NCI-H526 treated with DMSO at 0.1 percent for 48 hours (cell line): ENCODE results near the gene FMN1.

Experiments
- DNase-seq: peaks from one replicate; lab custom pipeline; 2025; lab: John Stamatoyannopoulos, UW

The FMN1 gene

DNA sequence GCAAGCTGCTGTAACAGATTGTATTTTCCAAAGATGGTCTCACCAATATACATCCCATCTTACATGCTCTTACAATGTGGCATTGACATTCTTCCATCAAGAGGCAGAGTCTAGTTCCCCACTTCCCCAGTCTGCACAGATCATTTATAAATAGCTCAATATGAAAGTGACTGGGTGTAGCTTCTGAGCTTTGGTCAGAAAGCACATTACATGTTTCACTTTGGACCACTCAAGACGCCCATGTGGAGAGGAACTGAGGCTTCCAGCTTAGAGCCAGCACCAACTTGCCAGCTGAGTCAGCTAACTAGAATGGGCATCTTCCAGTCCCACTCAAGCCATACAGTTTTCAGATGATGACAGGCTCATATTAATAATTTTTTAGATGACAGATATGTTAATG is 431.2 kb downstream of the FMN1 start:
- no peak for DNase-seq

GRCh38 chr15:32757426-32757825 is 437.1 kb downstream of the FMN1 start:
- no peak for DNase-seq

GRCh38 chr15:32750979-32751378 is 443.5 kb downstream of the FMN1 start:
- DNase-seq = no peak

GRCh38 chr15:32747921-32748342 is 446.6 kb downstream of the FMN1 start:
- no peak for DNase-seq

DNA sequence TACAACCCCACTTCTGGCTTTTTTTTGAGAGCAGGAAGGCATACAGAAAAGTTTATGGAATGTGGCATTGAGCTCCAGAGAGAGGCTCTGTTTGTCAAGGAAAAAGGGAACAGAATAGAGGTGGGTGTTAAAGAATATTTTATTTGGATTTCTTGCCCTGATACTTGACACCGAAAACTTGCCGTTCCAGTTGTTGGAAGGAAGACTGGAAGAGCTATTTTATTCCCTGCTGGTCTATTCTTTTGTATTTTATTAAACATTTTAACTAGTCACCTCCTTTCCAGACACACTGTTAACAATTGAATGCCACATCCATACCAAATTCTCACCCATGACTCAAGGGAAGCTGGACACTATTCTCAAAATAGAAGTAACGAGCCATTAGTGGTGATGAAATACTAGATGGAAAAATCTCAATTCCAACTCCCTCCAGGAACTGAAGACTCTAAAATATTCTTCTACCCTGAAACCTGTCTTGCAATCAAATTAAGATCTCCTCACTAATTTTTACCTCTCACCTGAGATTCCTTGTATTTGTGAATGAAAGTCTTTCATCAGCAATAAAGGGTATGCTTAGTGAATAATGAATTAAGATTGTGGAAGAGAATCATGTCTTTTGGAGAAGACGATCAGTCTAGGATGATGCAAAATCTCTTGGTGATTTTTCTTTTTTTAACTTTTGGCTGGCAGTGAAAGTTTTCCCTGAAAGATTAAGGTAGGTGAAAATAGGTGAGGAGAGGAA is 448.2 kb downstream of the FMN1 start:
- no peak for DNase-seq

DNA sequence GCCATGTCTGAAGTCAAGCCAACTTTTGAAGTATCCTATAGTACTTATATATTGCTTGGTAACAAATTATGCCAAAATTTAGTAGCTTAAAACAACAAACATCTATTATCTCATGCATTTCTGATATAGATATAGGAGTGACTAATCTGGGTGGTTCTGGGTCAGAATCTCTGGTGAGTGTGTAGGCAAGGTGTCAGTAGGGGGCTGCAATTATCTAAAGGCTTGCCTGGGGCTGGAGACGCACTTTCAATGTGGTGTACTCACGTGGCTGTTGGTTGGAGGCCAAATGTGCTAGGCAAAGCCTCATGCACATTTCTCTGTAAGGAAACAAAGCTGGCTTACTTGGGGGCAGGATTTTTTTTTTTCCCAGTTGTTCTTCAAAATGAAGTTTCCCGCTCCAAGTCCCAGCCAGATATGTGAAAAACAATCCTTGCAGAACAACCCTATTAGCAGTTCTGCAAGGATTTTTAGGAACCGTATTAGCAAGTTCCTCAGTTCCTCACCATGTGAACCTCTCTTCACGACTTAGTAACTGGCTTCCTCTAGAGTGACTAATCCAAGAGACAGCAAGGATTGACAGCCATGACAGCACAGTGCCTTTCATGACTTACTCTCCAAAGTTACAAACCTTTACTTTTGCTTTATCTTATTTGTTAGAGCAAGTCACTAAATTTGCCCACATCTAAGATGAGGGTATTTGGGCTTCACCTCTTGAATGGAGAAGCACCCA is 450.9 kb downstream of the FMN1 start:
- no peak for DNase-seq

- DNase-seq = no peak
Observed at GRCh38 chr15:32739522-32740063, 454.9 kb downstream of the FMN1 start.

DNA sequence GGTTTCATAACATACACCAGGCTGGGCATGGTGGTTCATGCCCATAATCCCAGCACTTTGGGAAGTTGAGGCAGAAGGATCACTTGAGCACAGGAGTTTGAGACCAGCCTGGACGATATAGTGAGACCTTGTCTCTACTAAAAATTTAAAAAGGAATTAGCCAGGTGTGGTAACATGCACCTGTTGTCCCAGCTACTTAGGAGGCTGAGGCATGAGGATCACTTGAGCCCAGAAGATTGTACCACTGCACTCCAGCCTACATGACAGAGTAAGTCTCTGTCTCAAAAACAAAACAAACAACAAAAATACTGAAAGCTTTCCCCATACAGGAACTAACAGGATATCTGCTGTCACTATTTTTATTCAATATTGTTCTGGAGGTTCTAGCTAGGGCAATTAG is 455.8 kb downstream of the FMN1 start:
- DNase-seq = no peak

DNA sequence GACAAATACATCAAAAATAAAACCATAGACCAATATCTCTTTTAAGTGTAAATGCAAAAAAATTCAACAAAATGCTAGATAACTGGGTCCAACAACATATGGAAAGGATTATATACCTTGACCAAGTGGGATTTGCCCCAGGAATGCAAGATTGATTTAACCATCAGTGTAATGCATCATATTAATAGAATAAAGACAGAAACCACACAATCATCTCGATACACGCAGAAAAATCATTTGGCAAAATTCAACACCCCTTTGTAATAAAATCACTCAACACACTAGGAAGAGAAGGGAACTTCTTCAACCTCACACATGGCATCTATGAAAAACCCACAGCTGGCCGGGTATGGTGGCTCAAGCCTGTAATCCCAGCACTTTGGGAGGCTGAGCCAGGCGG is 457.2 kb downstream of the FMN1 start:
- no peak for DNase-seq

GRCh38 chr15:32736701-32737061 is 457.8 kb downstream of the FMN1 start:
- DNase-seq = no peak

GRCh38 chr15:32735989-32736700 is 458.4 kb downstream of the FMN1 start:
- no peak for DNase-seq

DNA sequence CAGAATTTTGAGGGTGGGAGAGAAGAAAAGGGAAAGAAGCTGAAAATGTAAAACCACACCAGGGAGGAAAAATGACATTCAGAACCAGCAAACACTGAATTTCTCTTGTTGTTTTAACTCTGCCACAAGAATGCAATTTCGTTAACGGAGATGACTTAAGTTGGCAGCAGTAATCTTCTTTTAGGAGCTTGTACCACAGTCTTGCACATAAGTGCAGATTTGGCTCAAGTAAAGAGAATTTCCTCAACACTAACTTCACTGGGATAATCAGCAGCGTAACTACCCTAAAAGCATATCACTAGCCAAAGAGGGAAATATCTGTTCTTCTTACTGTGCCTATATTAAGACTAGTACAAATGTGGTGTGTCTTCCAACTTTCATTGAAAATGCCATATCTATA is 461.2 kb downstream of the FMN1 start:
- DNase-seq = no peak

GRCh38 chr15:32732574-32733157 is 461.8 kb downstream of the FMN1 start:
- DNase-seq = no peak

- no peak for DNase-seq
Observed at GRCh38 chr15:32730677-32731654, 463.5 kb downstream of the FMN1 start.

DNA sequence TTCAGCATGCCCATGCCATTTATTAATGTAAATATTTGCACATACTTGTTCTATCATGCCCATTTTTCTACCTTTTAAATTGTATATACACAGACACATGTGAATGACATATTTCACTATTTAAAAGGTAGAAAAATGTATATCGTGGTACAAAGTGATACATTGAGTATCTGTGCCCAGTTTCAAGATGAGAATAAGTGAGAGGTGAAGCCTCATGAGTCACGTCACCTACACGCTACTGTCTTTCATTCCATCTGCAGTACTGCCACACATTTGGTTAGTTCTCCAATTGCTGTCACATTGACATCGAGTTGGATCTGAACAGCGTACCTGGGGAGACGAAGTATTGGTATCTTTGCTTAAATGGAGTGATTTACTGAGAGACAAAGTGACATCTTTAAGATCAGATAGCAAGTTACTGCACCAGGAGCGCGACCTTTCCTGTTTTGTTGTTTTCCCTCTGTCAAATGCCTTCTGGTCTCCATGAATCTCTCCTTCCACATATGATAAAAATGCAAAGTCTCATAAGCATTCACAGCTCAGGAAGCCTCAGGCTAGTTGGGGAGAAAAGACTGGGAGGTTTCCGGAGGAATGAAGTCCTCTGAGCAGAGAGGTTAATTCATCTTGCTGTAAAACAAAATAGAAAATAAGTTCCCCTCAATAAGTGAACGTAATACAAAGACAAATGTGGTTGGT is 464.7 kb downstream of the FMN1 start:
- no peak for DNase-seq

DNA sequence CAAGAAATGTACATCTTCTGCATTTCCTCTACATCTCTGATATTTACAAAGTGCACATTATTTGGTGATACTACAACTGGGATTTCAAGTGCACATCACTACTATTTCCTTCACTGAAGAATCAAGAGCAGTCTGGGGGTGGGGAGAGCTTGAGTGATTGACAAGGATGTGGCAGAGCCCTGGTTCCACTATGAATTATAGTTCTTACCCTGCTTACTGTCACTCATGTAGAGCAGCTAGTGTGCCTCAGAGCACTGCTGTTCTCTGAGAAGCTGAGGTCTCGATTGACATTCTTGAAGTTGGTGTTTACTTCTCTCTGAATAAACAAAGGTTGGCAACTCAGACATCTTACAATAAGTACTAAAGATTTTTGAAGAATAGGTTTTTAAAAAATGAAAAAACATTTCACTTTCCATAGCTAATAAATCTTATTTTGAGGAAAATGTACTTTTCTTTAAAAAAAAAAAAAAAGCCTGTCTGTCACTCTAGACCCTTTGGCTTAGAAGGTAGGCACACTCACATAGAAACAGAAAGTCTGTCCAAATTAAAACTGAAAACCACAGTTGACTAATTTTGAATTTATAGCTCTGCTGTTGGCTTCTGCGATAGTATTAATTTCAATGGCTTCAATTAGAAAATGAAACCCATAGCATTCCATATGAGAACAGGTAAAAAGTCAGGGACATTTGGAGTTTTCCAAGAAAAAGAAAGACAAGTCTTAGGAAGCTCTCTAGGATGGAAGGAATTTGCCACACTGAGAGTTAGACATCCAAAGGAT is 471.2 kb downstream of the FMN1 start:
- no peak for DNase-seq

DNA sequence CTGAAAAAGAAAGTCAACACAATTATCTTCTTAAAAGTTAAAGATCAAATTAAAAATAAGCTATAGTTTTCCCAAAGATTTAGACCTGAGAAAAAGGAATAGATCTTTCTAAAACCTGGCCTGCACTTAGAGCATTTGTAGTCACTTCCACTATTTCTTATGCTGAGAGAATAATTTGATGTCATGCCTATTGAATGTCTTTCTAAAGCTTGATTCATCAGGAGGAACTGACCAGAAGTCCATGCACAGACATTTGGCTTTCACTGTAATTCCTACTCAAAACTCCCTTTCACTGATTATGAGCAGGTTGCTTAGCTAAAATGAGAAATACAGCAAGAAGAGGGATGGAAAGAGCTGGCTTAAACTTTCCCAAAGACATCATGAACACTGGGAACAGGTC is 472.4 kb downstream of the FMN1 start:
- DNase-seq = no peak

DNA sequence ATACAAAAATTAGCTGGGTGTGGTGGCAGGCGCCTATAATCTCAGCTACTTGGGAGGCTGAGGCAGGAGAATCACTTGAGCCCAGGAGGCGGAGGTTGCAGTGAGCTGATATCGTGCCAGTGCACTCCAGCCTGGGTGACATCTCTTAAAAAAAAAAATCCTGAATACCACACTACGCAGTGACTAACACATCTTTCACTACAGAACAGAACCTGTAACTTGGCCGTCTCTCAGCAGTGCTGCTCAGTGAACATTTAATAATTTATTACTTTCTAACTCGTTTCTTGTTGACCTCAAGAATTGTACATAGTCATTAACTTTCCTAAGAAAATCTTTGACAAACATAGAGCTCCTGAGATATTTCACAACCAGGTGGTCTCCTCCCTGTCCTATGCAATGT is 472.9 kb downstream of the FMN1 start:
- DNase-seq = no peak

DNA sequence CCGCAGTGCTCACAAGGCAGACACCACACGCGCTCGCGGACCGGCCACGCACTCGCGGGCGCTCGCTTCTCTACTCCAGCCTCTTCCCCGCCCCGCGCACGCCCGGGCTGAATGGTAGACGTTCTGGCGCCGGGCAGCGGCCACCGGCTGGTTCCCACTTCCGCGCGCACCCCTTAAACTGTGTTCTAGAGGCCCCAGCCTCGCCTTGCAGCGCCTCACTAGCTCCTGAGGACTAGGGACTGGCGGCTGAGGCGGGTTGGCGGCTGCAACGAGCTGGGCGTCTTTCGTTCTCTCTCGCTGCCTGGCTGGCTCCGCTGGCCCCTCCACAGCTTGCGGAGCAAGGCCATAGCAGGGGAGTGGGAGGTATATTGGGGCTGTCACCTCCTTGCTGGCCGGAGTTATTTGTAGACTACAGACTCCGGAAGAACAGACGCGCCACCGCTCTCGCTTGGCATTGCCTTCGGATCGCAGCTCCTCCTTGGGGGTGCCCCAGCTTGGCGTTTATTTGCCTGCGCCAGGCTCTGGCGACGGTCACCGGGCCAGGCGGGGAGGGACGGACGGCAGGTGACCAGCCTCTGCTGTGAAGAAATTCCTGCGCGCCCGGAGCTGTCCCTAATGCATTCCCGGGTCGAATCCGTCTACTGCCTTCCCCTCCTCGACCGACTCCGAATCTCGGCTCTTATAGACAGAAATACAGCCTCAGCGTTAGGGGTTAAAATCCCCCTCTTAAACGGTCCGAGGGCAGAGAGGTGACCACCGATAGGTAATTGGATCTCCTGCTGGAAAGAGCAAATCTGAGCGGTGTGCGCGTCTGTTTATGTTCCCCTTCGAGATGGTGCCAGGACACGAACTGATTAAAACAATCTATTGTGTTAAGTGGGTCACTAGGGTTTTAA is 475.4 kb downstream of the FMN1 start:
- DNase-seq = no peak
